MM.1S (cell line): ENCODE measurements around the gene DMRTC1B.
"Not testable (repeated sequence)": the region's sequence is repeated elsewhere in the genome, so short reads cannot be mapped to it uniquely, and the experiment has no call there.

Source experiments
- CTCF ChIP-seq: fragments of 300-600 bp; sonication (generic); IDR thresholded peaks from 2 replicates; pipeline ENCODE4 v1.5.1; 2016; ENCODE audit warnings: antibody characterized with exemption, low read length, mixed read lengths
- EZH2 ChIP-seq: fragments of 300-600 bp; sonication (generic); optimal IDR thresholded peaks from 2 replicates; pipeline ENCODE3; 2017; ENCODE audit warnings: low read depth, mild to moderate bottlenecking, antibody characterized with exemption, low read length, mixed read lengths

GRCh38 chrX:72783365-72783936, 6.8 kb downstream of the DMRTC1B start:
- TF ChIP-seq CTCF, EZH2: not testable (repeated sequence)
